ENCODE measurements around the gene ZMIZ1.

- no peak for TF ChIP-seq ZNF114 (tag by site-specific recombination; IDR thresholded peaks at IDR 0.05)
- no peak for TF ChIP-seq ELK4 (IDR thresholded peaks at IDR 0.05; ENCODE audit: borderline replicate concordance, low read depth, low read length)
- no peak for TF ChIP-seq ZBTB11 (tag by site-specific recombination; conservative IDR thresholded peaks at IDR 0.05; ENCODE audit: low read depth)
- TF ChIP-seq CTCF (tag by site-specific recombination; IDR thresholded peaks at IDR 0.05) = no peak
These were observed 184.9 kb downstream of the ZMIZ1 start for GRCh38 chr10:79253704-79254103.

All from HEK293 (cell line).